ENCODE data around the gene ZFAND2A. TPM values are rescaled to one million over a fixed set of nuclear protein-coding genes. Genes with fewer than 3 reads are reported as not detected.

The ZFAND2A gene
- total RNA-seq, 1 donor from 2014 or later = 36.0 TPM

DNA sequence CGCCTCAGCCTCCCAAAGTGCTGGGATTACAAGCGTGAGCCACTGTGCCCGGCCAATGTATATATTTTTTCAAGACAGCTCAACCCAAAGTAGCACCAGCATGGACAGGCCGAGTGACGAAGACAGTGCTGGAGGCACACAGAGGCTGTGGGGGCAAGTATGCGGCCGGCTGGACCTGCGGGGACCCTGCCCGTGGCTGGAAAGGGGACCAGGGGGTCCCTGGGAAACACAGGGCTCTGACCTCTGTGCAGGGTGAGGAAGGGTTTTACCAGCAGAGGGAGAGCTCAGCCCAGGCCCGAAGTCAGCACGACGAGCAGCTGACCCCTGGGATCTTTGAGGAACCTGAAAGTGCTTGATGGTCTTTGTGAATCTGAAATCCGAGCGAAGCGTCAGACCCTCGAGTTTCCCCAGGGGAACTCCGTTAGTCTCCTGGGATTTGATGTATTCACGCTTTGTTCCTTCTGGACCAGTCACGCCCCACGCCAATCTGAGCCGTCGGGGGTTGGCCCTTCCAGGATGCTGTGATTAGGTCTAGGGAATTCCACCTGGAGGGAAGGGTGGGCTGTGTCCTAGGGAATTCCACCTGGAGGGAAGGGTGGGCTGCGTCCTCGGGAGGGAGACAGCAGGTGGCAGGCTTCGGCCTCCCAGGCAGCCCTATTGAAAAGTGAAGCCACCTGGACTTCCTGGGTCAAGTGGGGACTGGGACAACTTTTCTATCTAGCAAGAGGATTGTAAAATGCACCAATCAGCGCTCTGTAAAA lies 10.9 kb upstream of the ZFAND2A start:
- no peak overlapping the region for H3K27ac Mint-ChIP-seq (ENCODE audit: unreplicated experiment)
- no peak overlapping the region for H3K4me3 Mint-ChIP-seq (ENCODE audit: unreplicated experiment)
- H3K4me1 Mint-ChIP-seq (ENCODE audit: unreplicated experiment) = peaks cover 5% of the 10 kb centered on the region

DNA sequence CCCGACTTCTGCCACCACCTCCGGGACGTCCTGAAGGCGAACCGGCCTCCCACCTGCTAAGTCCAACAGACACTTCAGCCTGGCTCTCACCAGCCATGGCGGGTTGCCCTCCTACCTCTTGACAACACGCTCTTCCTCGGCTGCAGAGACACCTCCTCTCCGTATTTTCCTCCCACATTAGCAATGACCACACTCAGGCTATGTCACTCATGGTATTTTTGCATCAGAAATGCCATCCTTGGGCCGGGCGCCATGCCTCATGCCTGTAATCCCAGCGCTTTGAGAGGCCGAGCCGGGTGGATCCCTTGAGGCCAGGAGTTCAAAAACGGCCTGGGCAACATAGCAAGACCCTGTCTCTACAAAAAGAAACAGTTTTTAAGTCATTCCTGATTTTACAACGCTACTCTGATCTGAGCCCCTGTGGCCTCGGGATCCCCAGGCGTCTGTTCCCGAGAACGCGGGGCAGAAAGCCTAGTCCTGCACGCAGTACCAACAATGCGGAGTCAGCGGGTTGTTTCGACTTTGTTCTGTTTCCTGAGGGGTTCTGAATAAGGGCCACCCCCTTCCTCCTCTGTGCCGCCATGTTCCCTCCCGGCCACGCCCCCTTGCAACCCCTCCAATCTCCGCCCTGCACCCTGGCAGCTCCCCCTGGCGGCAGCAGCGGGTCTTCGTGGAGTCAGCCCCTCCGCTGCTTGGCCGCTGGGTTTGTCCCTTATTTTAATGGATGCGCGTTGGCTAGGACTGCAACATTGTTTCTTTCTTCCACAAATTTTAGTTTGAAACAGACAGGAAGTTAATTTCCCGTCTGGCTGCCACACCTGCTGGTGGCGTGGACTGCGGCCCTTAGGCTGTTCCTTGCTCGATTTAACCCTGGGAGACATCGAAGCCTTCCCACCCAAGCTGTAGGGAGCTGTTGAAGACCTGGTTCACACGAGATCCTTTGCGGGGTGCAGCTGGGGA lies 9.7 kb upstream of the ZFAND2A start:
- TF ChIP-seq, protein P1, sequence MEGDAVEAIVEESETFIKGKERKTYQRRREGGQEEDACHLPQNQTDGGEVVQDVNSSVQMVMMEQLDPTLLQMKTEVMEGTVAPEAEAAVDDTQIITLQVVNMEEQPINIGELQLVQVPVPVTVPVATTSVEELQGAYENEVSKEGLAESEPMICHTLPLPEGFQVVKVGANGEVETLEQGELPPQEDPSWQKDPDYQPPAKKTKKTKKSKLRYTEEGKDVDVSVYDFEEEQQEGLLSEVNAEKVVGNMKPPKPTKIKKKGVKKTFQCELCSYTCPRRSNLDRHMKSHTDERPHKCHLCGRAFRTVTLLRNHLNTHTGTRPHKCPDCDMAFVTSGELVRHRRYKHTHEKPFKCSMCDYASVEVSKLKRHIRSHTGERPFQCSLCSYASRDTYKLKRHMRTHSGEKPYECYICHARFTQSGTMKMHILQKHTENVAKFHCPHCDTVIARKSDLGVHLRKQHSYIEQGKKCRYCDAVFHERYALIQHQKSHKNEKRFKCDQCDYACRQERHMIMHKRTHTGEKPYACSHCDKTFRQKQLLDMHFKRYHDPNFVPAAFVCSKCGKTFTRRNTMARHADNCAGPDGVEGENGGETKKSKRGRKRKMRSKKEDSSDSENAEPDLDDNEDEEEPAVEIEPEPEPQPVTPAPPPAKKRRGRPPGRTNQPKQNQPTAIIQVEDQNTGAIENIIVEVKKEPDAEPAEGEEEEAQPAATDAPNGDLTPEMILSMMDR (IDR thresholded peaks at IDR 0.05; ENCODE audit: unreplicated experiment) = peak; percentile 79
- Mint-ChIP-seq H3K36me3 (ENCODE audit: low read depth, unreplicated experiment) (peaks cover 8% of the 10 kb centered on the region), H3K9me3 (ENCODE audit: unreplicated experiment) (no peaks in the 10 kb centered on the region), H3K27ac (ENCODE audit: unreplicated experiment) (no peak overlapping the region), H3K4me3 (ENCODE audit: unreplicated experiment) (no peak overlapping the region), H3K27me3 (ENCODE audit: unreplicated experiment) (peaks cover 7% of the 10 kb centered on the region), H3K4me1 (ENCODE audit: unreplicated experiment) (peaks cover 5% of the 10 kb centered on the region)
- DNase-seq (ENCODE audit: low spot score) = peak; percentile 91

More for the DNA sequence above, 10.9 kb upstream of the ZFAND2A start:
- TF ChIP-seq, protein P1 (IDR thresholded peaks at IDR 0.05; ENCODE audit: unreplicated experiment) = no peak
- Mint-ChIP-seq H3K27me3 (ENCODE audit: unreplicated experiment) (peaks cover 5% of the 10 kb centered on the region), H3K9me3 (ENCODE audit: unreplicated experiment) (no peaks in the 10 kb centered on the region), H3K36me3 (ENCODE audit: low read depth, unreplicated experiment) (no peaks in the 10 kb centered on the region)
- no peak for DNase-seq (ENCODE audit: low spot score)

DNA sequence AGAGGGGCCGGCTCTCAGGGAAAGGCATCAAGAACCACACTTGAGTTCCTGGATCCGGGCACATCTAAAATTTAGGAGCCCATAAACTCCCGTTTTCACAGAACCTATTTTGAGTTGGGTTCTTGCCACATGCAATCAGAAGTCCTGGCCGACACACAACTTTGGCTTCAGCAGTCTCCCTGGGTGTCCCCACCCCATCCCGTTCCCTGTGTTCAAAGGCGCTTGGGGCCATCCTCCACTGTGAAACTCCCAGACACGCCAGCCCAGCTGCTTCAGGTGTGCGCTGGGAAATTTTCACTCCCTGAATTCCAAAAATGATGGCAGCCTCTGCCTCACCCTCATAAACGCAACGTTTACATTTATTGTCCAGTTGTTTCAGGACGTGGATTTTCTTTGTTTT lies 8.4 kb upstream of the ZFAND2A start:
- peaks cover 8% of the 10 kb centered on the region for H3K27me3 Mint-ChIP-seq (ENCODE audit: unreplicated experiment)
- no peaks in the 10 kb centered on the region for H3K9me3 Mint-ChIP-seq (ENCODE audit: unreplicated experiment)
- peaks cover 5% of the 10 kb centered on the region for H3K4me1 Mint-ChIP-seq (ENCODE audit: unreplicated experiment)
- H3K4me3 Mint-ChIP-seq (ENCODE audit: unreplicated experiment) = no peak overlapping the region
- no peak for DNase-seq (ENCODE audit: low spot score)
- H3K27ac Mint-ChIP-seq (ENCODE audit: unreplicated experiment) = no peak overlapping the region
- peaks cover 16% of the 10 kb centered on the region for H3K36me3 Mint-ChIP-seq (ENCODE audit: low read depth, unreplicated experiment)
- TF ChIP-seq, protein P1 (IDR thresholded peaks at IDR 0.05; ENCODE audit: unreplicated experiment) = no peak

DNA sequence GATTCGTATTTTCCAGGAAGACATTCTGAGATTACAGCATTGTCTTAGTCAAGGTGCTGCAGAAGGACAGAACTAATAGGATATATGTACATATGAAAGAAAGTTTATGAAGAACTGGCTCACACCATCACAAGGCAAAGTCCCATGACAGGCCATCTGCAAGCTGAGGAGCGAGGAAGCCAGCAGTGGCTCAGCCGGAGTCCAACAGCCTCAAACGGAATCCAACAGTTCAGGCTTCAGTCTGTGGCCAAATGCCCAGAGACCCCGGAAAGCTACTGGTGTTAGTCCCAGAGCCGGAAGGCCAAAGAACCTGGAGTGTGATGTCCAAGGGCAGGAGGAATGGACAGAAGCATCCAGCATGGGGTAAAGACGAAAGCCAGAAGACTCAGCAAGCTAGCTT lies 4.4 kb upstream of the ZFAND2A start:
- H3K36me3 Mint-ChIP-seq (ENCODE audit: low read depth, unreplicated experiment) = peaks cover 30% of the 10 kb centered on the region
- H3K9me3 Mint-ChIP-seq (ENCODE audit: unreplicated experiment) = no peaks in the 10 kb centered on the region
- H3K4me1 Mint-ChIP-seq (ENCODE audit: unreplicated experiment) = peaks cover 6% of the 10 kb centered on the region
- TF ChIP-seq, protein P1 (IDR thresholded peaks at IDR 0.05; ENCODE audit: unreplicated experiment) = no peak
- H3K27me3 Mint-ChIP-seq (ENCODE audit: unreplicated experiment) = peaks cover 6% of the 10 kb centered on the region
- DNase-seq (ENCODE audit: low spot score) = no peak
- no peak overlapping the region for H3K27ac Mint-ChIP-seq (ENCODE audit: unreplicated experiment)
- no peak overlapping the region for H3K4me3 Mint-ChIP-seq (ENCODE audit: unreplicated experiment)
